GM19397 (cell line): ENCODE results near the gene FERMT3.
A peak's percentile ranks its signal among the peaks of the same experiment; 100 is the strongest.

ENCODE experiments used
- ATAC-seq: cut with Tn5 transposase; IDR thresholded peaks from one replicate; pipeline ENCODE4 v1.9.1; 2021; ENCODE audit warnings: mild to moderate bottlenecking, moderate library complexity; ENCODE audit not compliant: unreplicated experiment

Gene FERMT3

DNA sequence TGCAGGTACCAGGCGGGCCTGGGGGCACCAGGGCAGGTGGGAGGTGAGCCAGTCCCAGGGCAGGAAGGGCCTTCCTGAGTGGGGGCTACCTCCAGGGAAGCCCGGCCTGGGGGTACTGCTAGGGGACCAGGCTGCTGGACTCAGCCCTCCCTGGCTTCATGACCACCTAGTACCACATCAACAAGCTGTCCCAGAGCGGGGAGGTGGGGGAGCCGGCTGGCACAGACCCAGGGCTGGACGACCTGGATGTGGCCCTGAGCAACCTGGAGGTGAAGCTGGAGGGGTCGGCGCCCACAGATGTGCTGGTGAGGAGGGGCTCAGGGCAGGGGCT is 12.8 kb downstream of the FERMT3 start:
- ATAC-seq, result no peak

GRCh38 chr11:64219755-64220154 is 13.2 kb downstream of the FERMT3 start:
- no peak for ATAC-seq

DNA sequence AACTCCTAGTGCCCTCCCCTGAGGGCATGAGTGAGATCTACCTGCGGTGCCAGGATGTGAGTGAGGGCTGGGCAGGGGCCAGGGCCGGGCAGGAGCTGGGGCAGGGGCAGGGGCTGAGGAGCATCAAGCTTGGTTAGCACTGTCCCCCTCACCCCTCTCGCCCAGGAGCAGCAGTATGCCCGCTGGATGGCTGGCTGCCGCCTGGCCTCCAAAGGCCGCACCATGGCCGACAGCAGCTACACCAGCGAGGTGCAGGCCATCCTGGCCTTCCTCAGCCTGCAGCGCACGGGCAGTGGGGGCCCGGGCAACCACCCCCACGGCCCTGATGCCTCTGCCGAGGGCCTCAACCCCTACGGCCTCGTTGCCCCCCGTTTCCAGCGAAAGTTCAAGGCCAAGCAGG is 13.8 kb downstream of the FERMT3 start:
- ATAC-seq, result no peak

- ATAC-seq, result no peak
These were observed 14.3 kb downstream of the FERMT3 start for GRCh38 chr11:64220798-64221197.

GRCh38 chr11:64222651-64223000 is 16.1 kb downstream of the FERMT3 start:
- no peak for ATAC-seq

- no peak for ATAC-seq
These were observed 16.6 kb downstream of the FERMT3 start for GRCh38 chr11:64223001-64223651.

- no peak for ATAC-seq
These were observed 17.8 kb downstream of the FERMT3 start for GRCh38 chr11:64224151-64224890.

GRCh38 chr11:64224891-64225607 is 18.5 kb downstream of the FERMT3 start:
- no peak for ATAC-seq

DNA sequence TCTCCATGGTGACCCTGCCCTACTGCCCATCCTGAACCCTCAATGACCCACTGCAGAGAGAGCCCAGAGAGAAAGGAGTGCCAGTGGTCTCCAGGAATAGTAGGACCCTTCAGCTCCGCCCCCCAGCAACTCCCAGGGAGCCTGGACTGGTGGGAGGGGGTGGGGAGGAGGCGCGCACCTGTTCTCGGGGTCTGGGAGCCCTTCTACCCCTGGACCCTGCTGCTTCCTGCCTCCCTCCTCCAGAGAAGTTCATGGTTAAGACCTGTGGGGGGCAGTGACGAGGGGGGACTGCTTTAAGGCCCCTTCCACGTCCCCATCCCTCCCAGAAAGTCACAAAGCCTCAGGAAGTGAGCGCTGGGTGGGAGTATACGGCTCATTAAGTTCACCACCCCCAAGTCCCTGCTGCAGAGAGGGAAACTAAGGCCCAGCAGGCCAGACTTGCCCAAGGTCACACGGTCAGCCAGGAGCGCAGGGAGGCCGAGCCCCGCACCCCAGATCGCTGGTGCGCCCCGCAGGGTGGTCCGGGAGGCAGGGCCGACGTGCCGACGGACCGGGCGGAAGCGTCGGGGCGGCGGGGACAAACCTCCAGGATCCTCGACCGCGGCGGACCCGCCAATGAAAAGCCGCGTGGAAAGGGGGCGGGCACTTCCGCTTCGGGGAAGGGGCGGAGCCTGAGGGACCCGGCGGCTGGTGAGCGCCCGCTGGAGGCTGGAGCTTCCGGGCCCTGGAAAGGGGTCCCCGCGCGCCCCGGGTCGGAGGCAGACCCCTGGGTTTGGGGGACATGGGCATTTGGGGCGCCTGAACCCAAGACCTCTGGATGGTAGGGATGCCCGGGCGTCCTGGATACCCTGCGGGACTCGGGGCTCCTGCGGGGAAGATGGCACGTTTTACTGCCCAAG is 19.3 kb downstream of the FERMT3 start, which contains the start of the genes NUDT22 and TRPT1:
Gene NUDT22, plus strand, starts transcription at position 667 of the 899 bp plus-strand sequence. CDS start 379 bp downstream, outside the sequence.
Gene TRPT1, minus strand, starts transcription at position 579 of the 899 bp plus-strand sequence. Its CDS starts 326 bp downstream, at position 253.
- peak; percentile 50 for ATAC-seq

DNA sequence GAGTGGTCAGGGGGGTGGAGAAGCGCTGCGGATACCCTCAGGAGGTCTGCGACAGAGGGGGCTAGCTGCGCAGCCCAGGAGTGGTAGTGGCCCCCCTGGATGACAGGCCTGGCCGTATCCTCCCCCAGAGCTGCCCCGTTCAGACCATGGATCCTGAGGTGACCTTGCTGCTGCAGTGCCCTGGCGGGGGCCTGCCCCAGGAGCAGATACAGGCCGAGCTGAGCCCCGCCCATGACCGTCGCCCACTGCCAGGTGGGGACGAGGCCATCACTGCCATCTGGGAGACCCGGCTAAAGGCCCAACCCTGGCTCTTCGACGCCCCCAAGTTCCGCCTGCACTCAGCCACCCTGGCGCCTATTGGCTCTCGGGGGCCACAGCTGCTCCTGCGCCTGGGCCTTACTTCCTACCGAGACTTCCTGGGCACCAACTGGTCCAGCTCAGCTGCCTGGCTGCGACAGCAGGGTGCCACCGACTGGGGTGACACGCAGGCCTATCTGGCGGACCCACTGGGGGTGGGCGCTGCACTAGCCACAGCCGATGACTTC is 20.1 kb downstream of the FERMT3 start:
- ATAC-seq, result peak; percentile 8

- ATAC-seq, result no peak
These were observed 21.0 kb downstream of the FERMT3 start for GRCh38 chr11:64227405-64227956.

DNA sequence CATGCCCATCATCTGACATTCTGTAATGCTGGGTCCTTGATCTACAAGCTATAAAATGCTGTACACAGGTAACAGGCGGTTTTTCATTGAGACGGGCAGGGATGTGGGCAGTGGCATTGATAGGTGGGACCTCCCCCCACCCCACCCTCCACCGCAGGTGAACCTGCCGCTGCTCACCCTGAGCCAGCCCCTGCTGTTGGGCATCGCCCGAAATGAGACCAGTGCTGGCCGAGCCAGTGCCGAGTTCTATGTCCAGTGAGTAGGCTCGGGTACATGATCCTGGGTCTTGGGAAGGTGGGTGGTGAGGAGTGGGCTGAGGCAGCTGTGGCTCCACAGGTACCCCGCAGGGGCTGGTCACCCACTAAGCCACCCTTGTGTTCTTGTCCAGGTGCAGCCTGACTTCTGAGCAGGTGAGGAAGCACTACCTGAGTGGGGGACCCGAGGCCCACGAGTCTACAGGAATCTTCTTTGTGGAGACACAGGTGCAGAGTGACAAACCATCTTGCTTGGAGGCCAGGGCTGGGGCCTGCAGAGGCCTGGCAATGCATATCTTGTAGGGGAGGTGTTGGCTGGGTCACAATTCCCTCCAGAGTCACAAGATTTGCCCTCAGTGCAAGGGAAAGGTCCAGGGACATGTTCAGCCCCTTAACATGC is 22.7 kb downstream of the FERMT3 start:
- ATAC-seq, result no peak

DNA sequence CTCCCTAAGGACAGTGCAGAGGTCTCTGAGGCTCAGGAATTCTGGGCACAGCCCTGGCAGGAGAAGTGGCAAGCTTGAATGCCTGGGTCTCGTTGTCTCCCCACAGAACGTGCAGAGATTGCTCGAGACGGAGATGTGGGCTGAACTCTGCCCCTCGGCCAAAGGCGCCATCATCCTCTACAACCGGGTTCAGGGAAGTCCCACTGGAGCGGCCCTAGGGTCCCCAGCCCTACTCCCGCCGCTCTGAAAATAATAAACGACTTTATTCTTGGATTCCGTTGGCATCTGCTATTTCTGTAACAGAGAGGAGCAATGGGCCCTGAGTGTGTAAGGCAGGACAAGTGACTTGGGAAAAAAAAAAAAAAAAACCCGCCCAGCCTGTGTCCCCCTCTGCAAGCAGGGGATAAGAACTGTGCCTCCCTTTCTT is 23.2 kb downstream of the FERMT3 start:
- no peak for ATAC-seq

GRCh38 chr11:64230171-64230984 is 23.9 kb downstream of the FERMT3 start, which contains the start of gene DNAJC4:
Gene DNAJC4 (plus strand): TSS chr11:64230548. CDS start chr11:64230855, 307 bp downstream.
- peak; percentile 52 for ATAC-seq

- ATAC-seq, result no peak
These were observed 24.5 kb downstream of the FERMT3 start for GRCh38 chr11:64230985-64231365.

DNA sequence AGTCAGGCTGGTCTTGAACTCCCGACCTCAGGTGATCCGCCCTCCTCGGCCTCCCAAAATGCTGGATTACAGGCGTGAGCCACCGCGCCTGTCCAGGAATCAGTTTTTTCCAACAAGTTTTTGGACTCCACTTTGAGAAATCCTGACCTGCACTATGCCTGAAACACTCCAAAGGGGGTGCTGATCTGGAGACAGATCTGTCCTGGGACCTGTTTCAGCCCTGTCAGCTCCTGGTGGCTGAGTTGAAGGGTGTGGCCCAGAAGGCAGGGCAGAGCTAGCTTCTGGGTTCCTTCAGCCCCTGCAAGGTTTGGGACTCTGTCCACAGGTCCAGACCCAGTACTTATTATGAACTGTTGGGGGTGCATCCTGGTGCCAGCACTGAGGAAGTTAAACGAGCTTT is 25.0 kb downstream of the FERMT3 start:
- ATAC-seq, result no peak

DNA sequence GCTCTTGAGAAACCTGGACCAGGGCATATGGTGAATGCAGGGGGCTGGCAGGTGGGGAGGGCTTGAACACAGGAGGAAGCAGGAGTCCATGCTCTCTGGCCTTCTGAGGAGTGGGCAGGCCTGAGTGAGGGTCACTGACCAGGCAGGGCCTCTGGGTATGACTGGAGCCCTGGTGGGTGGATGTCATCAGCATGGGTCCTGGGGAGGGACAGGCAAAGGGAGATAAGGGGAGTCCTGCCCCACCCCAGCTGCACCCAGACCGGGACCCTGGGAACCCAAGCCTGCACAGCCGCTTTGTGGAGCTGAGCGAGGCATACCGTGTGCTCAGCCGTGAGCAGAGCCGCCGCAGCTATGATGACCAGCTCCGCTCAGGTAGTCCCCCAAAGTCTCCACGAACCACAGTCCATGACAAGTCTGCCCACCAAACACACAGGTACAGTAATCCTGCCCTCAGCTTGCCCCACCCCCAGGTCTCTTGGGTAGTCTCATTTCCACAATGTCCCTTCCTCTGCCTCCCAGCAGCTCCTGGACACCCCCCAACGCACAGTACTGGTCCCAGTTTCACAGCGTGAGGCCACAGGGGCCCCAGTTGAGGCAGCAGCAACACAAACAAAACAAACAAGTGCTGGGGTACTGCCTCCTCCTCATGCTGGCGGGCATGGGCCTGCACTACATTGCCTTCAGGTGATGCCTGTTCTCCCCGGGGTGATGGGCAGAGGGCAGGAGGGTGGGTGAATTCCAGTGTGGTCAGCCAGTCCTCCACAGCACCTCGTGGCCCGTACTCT is 25.9 kb downstream of the FERMT3 start:
- no peak for ATAC-seq

DNA sequence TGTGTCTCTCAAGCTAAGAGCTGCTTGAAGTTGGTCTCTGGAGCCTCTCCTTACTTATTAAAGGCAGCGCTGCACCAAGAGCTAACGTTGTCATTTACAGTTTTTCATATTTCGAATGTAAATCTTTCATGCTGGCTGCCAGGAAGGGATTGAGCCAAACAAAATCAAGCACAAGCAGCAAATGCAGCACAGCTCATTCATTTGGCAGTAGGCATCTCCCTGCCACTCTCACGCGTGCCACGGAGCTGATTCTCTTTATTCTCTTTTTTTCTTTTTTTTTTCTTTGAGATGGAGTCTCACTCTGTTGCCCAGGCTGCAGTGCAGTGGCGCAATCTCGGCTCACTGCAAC is 26.4 kb downstream of the FERMT3 start:
- ATAC-seq, result no peak
